ENCODE results near the gene DDX3X.

DDX3X gene

DNA sequence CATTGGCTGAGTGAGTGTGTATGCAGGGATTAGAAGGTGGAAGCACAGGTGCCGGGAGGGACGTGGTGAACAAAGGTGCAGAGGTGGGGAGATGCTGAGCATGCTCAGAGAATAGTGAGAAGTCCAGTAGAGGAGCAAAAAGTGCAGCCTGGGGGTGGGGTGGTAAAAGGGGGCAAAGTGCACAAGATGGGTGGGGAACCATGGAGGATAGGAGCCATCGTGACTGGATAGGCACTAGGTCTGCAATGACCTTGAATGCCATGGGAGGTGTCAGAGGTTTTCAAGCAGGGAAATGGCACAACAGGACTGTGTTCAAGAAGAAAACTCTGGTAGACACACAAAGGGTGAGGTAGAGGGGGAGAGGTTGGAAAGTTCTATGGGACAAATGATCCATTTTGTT is 6.6 kb upstream of the DDX3X start:
- FAIRE-seq: no peak
- no peak for DNase-seq (ENCODE audit: insufficient read length, low spot score)

DNA sequence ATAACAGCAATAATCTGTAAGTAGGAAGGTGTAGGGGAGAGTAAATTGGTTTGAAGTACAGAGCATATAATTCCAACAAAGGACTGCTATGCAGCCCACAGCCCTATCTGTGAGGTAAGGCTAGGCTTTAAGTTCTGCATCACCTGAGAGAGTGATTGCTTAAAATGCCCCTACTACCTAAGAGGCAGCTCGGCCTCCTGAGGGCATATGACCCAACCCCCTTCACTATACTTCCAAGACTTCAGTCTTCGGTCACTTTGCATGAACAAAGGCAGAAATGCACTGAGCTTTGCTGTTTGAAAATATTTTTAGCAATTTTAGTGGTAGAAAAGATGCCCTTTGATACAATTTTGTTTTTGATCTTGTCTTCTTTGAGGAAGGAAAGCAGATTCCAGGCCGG is 4.9 kb upstream of the DDX3X start:
- DNase-seq (ENCODE audit: insufficient read length, low spot score) (no peak), FAIRE-seq (no peak)

DNA sequence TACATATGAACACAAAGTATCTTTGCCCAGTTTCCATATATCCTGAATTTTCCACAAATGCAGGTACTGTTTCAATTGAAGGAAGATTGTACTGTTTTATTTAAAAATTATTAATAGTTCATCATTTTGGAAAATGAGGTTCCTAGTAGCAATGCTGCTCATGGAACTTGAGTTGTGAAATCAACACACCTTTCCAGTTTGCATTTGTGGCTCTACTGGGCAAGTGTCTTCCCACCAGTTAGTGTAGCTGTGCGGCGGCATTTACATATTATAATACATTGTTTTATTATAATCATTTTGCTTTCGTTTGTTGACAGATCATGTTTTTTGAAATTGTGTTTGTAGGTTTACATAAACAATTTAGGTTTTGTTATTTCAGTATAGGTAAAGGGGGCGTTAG is 2.0 kb upstream of the DDX3X start:
- DNase-seq (ENCODE audit: insufficient read length, low spot score) (no peak), FAIRE-seq (no peak)

DNA sequence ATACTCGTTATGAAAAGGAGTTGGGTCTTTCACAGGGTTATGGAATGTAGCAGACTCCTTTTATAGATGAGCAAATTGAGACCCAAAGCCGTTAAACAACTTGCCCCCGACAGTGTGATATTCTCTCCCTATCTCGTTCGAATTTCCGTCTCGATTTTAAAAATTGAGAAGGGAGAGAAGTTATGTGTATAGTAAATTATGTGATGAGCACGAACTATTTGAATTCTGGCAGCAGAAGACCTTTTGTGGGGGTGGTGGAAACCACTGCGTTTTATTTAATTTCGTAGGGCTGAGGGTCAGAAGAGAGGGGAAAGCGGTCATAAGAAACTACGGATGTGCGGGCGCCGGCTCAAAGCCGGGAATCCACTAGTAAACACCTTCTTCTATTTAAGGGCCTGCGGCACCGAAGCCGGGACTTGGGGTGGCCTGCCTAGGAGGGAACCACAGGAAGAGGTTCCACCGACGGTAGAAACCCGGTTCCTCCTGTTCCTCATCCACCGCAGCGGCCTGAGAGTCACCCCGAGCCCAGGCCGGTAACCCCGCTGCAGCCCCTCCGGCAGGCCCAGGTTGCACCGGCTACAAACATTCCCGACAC is 1.5 kb upstream of the DDX3X start:
- no peak for DNase-seq (ENCODE audit: insufficient read length, low spot score)
- peak; percentile 39 for FAIRE-seq

- FAIRE-seq (peak; percentile 97), DNase-seq (ENCODE audit: insufficient read length, low spot score) (no peak)
Measured at GRCh38 chrX:41333003-41333743, 789 bp upstream of the DDX3X start.

- DNase-seq (ENCODE audit: insufficient read length, low spot score): no peak
- FAIRE-seq: peak; percentile 71
Measured at GRCh38 chrX:41334363-41335197, 618 bp downstream of the DDX3X start.

DNA sequence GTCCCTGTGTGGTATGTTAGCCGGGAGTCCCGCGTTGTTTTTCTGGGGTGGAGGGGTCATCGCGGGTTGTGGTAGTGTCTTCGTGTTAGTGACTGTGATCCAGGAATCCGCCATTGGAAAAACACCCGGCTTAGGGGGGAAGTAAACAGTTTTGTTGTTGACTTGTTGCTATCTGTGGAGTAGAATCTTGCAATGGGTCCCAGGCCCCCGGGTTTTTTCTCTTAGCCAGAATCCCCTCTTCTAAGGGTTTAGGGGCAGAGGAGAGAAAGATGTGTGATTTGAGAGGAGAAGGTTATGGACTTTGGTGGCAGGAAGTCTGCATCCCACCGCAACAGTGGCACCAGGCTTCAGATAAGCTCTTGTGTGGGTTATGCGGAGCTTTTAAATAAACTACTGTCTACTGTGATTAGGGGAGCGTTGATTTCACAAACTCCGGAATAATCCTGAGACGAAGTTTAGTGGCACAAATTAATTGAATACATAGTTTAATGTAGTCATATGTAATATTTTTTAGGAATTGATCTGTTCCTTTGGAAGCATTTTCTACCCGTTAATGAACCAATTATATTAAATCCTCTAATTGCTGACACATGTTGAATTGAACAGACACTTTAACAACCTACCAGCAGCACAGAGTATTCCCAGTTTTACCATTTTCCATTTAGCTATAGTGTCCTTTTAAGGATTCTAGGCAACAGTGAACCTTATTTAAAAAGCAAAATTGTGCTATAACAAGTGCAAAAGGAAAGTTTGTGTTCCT is 1.4 kb downstream of the DDX3X start:
- FAIRE-seq (peak; percentile 8), DNase-seq (ENCODE audit: insufficient read length, low spot score) (no peak)

DNA sequence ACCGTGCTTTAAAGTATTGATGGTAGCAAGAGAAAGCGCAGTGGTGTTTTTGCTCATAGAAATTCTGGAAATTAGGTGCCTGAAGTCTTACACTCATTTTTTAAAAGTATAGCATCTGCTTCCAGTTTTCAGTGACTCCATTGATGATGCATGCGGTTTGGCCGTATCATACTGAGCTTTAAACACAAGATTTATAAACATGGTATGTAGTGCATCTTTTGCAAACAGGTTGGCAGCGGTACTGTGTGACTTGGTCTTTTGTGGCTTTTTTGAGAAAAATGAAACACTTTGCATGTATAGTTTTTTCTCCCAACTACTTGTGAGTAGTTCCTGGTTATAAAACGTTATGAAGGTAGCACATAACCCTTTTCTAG is 2.0 kb downstream of the DDX3X start:
- FAIRE-seq (peak; percentile 76), DNase-seq (ENCODE audit: insufficient read length, low spot score) (no peak)

GRCh38 chrX:41336447-41336846 is 2.5 kb downstream of the DDX3X start:
- no peak for DNase-seq (ENCODE audit: insufficient read length, low spot score)
- FAIRE-seq: no peak

- DNase-seq (ENCODE audit: insufficient read length, low spot score): no peak
- peak; percentile 71 for FAIRE-seq
Measured at GRCh38 chrX:41337140-41337539, 3.2 kb downstream of the DDX3X start.

DNA sequence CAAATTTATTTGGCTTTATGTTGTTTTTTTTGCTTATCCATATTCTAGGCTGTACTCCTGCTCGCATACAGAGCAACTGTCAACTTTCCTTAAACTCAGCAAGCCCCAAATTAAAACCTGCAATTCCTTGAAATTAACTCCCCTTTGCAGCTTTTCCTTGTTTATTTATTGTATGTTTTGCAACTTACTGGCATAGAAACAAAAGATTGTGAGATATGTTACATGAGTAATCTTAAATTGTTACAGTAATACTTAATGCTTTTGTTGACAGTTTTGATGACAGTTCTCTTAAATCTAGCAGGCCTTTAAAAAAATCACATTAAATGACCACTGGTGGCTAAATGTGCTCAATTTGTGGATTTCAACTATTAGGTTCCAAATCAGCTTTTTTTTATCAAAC is 4.5 kb downstream of the DDX3X start:
- FAIRE-seq: no peak

GRCh38 chrX:41339148-41339547 is 5.2 kb downstream of the DDX3X start:
- no peak for FAIRE-seq
- DNase-seq (ENCODE audit: insufficient read length, low spot score): no peak

More for the DNA sequence above, 4.5 kb downstream of the DDX3X start:
- DNase-seq (ENCODE audit: insufficient read length, low spot score): no peak

DNA sequence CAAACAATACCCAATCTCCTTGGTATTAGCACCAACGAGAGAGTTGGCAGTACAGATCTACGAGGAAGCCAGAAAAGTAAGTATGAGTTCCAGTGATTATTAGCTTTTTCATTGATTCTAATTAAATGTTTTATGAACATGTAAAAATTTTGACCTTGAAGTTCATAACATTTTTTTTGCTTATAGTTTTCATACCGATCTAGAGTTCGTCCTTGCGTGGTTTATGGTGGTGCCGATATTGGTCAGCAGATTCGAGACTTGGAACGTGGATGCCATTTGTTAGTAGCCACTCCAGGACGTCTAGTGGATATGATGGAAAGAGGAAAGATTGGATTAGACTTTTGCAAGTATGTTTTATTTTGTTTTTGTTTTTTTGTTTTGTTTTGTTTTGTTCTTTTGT is 10.1 kb downstream of the DDX3X start:
- FAIRE-seq (no peak), DNase-seq (ENCODE audit: insufficient read length, low spot score) (no peak)

- DNase-seq (ENCODE audit: insufficient read length, low spot score): no peak
Measured at GRCh38 chrX:41347186-41347585, 13.2 kb downstream of the DDX3X start.

GRCh38 chrX:41348551-41348950 is 14.6 kb downstream of the DDX3X start:
- DNase-seq (ENCODE audit: insufficient read length, low spot score) (no peak), FAIRE-seq (no peak)

More at GRCh38 chrX:41347186-41347585, 13.2 kb downstream of the DDX3X start:
- no peak for FAIRE-seq

DNA sequence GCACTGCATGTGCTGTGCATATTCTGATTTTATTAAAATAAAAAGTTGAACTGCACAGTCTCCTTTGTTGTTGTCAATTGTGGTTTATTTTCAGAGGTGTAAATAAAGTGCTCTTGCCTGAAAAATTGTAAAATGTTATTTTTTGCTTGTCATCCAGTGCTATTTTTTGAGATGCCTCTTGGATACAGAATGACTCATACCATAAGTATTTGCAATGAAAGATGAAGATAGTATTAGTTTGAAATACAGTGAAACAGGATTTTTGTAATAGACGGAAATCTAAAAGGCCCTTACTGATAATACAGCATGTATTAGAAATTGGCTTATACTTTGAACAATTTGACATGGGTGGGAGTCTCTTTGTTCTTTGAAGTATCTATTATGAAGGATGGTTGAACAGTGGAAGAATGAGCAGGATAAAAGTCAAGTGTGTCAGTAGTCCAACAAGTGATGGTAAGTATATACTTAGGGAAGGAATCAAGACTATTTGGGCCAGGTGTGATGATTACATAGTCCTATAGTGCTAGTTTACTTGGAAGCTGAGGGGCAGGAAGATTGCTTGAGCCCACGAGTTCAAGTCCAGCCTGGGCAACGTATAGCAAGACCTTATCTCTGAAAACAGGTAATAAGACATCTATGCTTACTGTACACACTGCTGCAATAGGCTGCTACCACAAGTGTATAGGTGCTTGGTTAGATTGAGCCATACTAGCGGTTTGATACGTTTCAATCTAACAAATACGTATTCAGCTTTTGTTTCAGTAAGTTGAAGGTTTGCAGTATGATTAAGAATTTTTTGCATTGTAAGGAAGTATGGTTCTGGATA is 16.4 kb downstream of the DDX3X start:
- no peak for FAIRE-seq

DNA sequence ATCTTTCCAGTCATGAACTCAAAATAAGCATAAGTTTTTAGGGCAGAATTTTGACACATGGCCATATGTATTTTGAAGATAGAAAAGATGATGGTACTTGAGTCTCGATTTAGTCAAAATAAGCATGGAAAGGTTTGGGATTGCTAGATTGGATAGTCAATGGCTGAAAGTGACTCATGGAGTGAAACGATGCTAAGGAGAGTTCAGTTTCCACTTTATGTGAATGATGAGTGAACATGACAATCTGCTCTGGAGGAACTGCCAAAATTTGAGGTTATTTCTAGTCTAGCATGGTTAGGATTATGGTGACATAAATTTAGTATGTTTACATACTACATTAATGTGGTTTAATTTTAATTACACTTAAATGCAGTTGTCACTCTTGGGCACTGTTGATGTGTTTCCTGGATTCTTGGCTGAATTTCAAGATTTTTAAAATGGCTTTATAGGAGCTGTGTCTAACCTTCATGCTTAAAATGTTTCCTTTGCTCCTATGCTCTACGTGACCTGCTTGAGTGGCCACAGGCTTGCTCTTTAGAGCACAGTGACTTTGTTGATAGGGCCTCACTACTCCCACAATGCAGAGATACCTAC is 17.1 kb downstream of the DDX3X start:
- FAIRE-seq (peak; percentile 4), DNase-seq (ENCODE audit: insufficient read length, low spot score) (no peak)

More for the DNA sequence above, 16.4 kb downstream of the DDX3X start:
- DNase-seq (ENCODE audit: insufficient read length, low spot score): no peak

DNA sequence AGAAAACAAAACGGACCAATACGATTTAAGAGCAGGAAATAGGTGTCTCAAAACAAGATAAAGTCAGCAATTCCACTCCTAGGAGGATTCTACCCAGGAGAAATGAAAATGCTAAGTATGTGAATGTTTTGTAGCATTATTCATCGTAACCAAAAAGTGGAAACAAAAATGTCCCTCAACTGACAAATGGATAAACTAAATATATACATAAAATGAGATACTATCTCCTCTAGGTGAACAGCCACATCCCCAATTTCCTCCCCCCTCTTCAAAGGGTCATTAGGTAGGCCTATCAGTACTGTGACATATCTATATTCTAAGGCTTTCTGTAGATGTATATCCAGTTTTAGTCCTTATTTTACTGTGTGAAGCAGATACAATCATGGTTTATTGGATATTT is 18.0 kb downstream of the DDX3X start:
- FAIRE-seq (no peak), DNase-seq (ENCODE audit: insufficient read length, low spot score) (no peak)

GRCh38 chrX:41352329-41352838 is 18.4 kb downstream of the DDX3X start:
- FAIRE-seq: peak; percentile 90
- no peak for DNase-seq (ENCODE audit: insufficient read length, low spot score)
